K562 (cell line): ENCODE results near the gene SERPINE1. TPM values are rescaled to one million over a fixed set of nuclear protein-coding genes. Genes with fewer than 3 reads are reported as not detected.

Source experiments
- CBFA2T3 ChIP-seq: fragments of 450-650 bp; IDR thresholded peaks from 2 replicates; pipeline ENCODE4 v1.6.1; 2017
- DACH1 ChIP-seq: fragments of 450-650 bp; IDR thresholded peaks from 2 replicates; pipeline ENCODE4 v1.6.1; 2018; ENCODE audit not compliant: partially characterized antibody
- MCM5 ChIP-seq: fragments of 450-650 bp; IDR thresholded peaks from 2 replicates; pipeline ENCODE4 v1.6.1; 2016; ENCODE audit warnings: low read depth
- MYBL2 ChIP-seq, 2 experiments: fragments of 450-650 bp in 1 of 2; sonication (generic) in 1 of 2; formaldehyde crosslinking in 1 of 2; IDR thresholded peaks; 2 replicates each; pipeline versions ENCODE4 v1.6.1 to v1.8.1; 2017 to 2022; ENCODE audit warnings: borderline replicate concordance in 1 of 2, inconsistent platforms in 1 of 2, low read depth in 1 of 2, mild to moderate bottlenecking in 1 of 2, missing genetic modification reagents in 1 of 2, moderate library complexity in 1 of 2
- NR2C2 ChIP-seq, 2 experiments: fragments of 200-800 bp in 1 of 2; sonication (Bioruptor generic) in 1 of 2; sonication (generic) in 1 of 2; formaldehyde crosslinking in 1 of 2; IDR thresholded peaks; 2 replicates each; pipeline versions ENCODE4 v1.6.1 to v1.8.0; 2016 to 2022; ENCODE audit warnings: mild to moderate bottlenecking in 1 of 2, missing compliant biosample characterization in 1 of 2, missing genetic modification characterization in 1 of 2, missing genetic modification reagents in 1 of 2
- NR4A1 ChIP-seq, 2 experiments: fragments of 250-450 bp in 1 of 2; fragments of 450-650 bp in 1 of 2; sonication (Bioruptor Pico) in 1 of 2; IDR thresholded peaks; 2 replicates each; pipeline versions ENCODE4 v1.4.0 to v1.6.1; 2016 to 2020; ENCODE audit warnings: mild to moderate bottlenecking in 2 of 2, missing compliant biosample characterization in 1 of 2, missing genetic modification characterization in 1 of 2, moderate library complexity in 1 of 2
- SLC30A9 ChIP-seq: fragments of 250-450 bp; sonication (Bioruptor Pico); IDR thresholded peaks from 2 replicates; pipeline ENCODE4 v1.8.0; 2022; ENCODE audit warnings: mild to moderate bottlenecking, moderate library complexity
- SP1 ChIP-seq: sonication (generic); formaldehyde crosslinking; IDR thresholded peaks from 2 replicates; pipeline ENCODE4 v1.8.1; 2022; ENCODE audit warnings: mild to moderate bottlenecking, missing genetic modification reagents
- TCF3 ChIP-seq: sonication (generic); formaldehyde crosslinking; IDR thresholded peaks from 2 replicates; pipeline ENCODE4 v1.4.0; 2020; ENCODE audit warnings: mild to moderate bottlenecking, missing genetic modification reagents
- YY1 ChIP-seq, 3 experiments: IDR thresholded peaks; 2 replicates each; pipeline ENCODE4 v1.6.1; 2011; ENCODE audit warnings: low read length in 2 of 3, mild to moderate bottlenecking in 2 of 3, moderate library complexity in 2 of 3, borderline replicate concordance in 1 of 3, control low read depth in 1 of 3, low read depth in 1 of 3; ENCODE audit not compliant: insufficient read depth in 3 of 3, insufficient replicate concordance in 2 of 3, control insufficient read depth in 1 of 3, insufficient read length in 1 of 3; ENCODE audit errors: extremely low read depth in 1 of 3
- ZNF146 ChIP-seq: IDR thresholded peaks from one replicate; pipeline ENCODE4 v1.6.1; 2018; ENCODE audit warnings: missing compliant biosample characterization; ENCODE audit not compliant: unreplicated experiment
- ZNF316 ChIP-seq: fragments of 450-650 bp; IDR thresholded peaks from 2 replicates; pipeline ENCODE4 v1.6.1; 2016
- ZNF696 ChIP-seq: fragments of 250-450 bp; sonication (Bioruptor Pico); conservative IDR thresholded peaks from 2 replicates; pipeline ENCODE4 v1.4.0; 2020; ENCODE audit warnings: mild to moderate bottlenecking, moderate library complexity
- ZNF76 ChIP-seq: fragments of 250-450 bp; sonication (Bioruptor Pico); IDR thresholded peaks from 2 replicates; pipeline ENCODE4 v1.4.0; 2020; ENCODE audit warnings: mild to moderate bottlenecking, moderate library complexity, borderline replicate concordance
- polyA plus RNA-seq, 8 experiments: library from polyadenylated mRNA; depleted of rRNA in 4 of 8; stranded (reverse) in 5 of 8; unstranded in 3 of 8; fragments of >200 nt; fragmentation: Nextera tagmentation in 2 of 8; fragmentation: Illumina TruSeq in 1 of 8; extraction: Ambion mirVana in 2 of 8; extraction: Trizol in 1 of 8; gene quantifications; 2 replicates each; pipeline versions ENCODE4 v1.2.1 to v1.2.3, GENCODE V29; 2011 to 2014; ENCODE audit warnings: inconsistent platforms in 1 of 8, missing spikeins in 1 of 8
- total RNA-seq, 7 experiments: library from RNA; depleted of rRNA in 6 of 7; stranded (reverse); fragments of >200 nt in 6 of 7; fragmentation: Illumina TruSeq in 2 of 7; extraction: Trizol in 2 of 7; gene quantifications; 2 replicates each; pipeline versions ENCODE4 v1.2.1 to v1.2.3, GENCODE V29; 2011 to 2021; ENCODE audit warnings: low replicate concordance in 1 of 7
- TF ChIP-seq, protein P1 (sequence below): fragments of 450-650 bp; IDR thresholded peaks from 2 replicates; pipeline ENCODE4 v1.6.1; 2017; ENCODE audit warnings: antibody characterized with exemption, mild to moderate bottlenecking
- TF ChIP-seq, protein P2 (sequence below): sonication (generic); formaldehyde crosslinking; IDR thresholded peaks from 2 replicates; pipeline ENCODE4 v1.8.0; 2022; ENCODE audit warnings: missing genetic modification reagents, mild to moderate bottlenecking, moderate library complexity, borderline replicate concordance
- TF ChIP-seq, protein P3 (sequence below): sonication (generic); formaldehyde crosslinking; IDR thresholded peaks from 2 replicates; pipeline ENCODE4 v1.8.1; 2023; ENCODE audit warnings: mild to moderate bottlenecking, missing genetic modification reagents

Gene SERPINE1
- total and polyA plus RNA-seq, 9 of the 15 experiments (the other 6 are each of a cell fraction or from before 2014, with no cell fraction given) = 0.22 to 4.8 (median 0.91) TPM

DNA sequence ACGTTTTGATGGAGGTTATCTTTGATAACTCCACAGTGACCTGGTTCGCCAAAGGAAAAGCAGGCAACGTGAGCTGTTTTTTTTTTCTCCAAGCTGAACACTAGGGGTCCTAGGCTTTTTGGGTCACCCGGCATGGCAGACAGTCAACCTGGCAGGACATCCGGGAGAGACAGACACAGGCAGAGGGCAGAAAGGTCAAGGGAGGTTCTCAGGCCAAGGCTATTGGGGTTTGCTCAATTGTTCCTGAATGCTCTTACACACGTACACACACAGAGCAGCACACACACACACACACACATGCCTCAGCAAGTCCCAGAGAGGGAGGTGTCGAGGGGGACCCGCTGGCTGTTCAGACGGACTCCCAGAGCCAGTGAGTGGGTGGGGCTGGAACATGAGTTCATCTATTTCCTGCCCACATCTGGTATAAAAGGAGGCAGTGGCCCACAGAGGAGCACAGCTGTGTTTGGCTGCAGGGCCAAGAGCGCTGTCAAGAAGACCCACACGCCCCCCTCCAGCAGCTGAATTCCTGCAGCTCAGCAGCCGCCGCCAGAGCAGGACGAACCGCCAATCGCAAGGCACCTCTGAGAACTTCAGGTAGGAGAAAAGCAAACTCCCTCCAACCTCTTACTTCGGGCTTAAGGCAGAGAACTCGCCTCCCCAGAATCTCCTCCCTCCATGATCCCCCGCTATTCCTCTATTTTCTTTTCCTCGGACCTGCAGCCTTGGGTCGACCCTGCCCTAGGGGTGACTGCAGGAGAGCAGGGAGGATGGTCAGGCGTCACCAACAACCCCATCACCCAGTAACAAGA, at the start of gene SERPINE1 (continued):
- TF ChIP-seq NR2C2 (CRISPR knock-in tag; IDR thresholded peaks at IDR 0.05) = 0 out of 2 replicates have a peak, but pooled peaks have one; percentile 33
- TF ChIP-seq NR2C2 (tag; IDR thresholded peaks at IDR 0.05) = peak; percentile 72; the same call in 1 of the 2 replicates
- no peak for TF ChIP-seq SP1
- no peak for TF ChIP-seq ZNF316
- TF ChIP-seq, protein P1, sequence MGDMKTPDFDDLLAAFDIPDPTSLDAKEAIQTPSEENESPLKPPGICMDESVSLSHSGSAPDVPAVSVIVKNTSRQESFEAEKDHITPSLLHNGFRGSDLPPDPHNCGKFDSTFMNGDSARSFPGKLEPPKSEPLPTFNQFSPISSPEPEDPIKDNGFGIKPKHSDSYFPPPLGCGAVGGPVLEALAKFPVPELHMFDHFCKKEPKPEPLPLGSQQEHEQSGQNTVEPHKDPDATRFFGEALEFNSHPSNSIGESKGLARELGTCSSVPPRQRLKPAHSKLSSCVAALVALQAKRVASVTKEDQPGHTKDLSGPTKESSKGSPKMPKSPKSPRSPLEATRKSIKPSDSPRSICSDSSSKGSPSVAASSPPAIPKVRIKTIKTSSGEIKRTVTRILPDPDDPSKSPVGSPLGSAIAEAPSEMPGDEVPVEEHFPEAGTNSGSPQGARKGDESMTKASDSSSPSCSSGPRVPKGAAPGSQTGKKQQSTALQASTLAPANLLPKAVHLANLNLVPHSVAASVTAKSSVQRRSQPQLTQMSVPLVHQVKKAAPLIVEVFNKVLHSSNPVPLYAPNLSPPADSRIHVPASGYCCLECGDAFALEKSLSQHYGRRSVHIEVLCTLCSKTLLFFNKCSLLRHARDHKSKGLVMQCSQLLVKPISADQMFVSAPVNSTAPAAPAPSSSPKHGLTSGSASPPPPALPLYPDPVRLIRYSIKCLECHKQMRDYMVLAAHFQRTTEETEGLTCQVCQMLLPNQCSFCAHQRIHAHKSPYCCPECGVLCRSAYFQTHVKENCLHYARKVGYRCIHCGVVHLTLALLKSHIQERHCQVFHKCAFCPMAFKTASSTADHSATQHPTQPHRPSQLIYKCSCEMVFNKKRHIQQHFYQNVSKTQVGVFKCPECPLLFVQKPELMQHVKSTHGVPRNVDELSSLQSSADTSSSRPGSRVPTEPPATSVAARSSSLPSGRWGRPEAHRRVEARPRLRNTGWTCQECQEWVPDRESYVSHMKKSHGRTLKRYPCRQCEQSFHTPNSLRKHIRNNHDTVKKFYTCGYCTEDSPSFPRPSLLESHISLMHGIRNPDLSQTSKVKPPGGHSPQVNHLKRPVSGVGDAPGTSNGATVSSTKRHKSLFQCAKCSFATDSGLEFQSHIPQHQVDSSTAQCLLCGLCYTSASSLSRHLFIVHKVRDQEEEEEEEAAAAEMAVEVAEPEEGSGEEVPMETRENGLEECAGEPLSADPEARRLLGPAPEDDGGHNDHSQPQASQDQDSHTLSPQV = peak; percentile 54
- TF ChIP-seq, protein P2, sequence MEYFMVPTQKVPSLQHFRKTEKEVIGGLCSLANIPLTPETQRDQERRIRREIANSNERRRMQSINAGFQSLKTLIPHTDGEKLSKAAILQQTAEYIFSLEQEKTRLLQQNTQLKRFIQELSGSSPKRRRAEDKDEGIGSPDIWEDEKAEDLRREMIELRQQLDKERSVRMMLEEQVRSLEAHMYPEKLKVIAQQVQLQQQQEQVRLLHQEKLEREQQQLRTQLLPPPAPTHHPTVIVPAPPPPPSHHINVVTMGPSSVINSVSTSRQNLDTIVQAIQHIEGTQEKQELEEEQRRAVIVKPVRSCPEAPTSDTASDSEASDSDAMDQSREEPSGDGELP (CRISPR knock-in tag) = peak; percentile 48; the same call in 1 of the 2 replicates
- TF ChIP-seq ZNF146 (CRISPR knock-in tag) = no peak
- TF ChIP-seq, protein P3, sequence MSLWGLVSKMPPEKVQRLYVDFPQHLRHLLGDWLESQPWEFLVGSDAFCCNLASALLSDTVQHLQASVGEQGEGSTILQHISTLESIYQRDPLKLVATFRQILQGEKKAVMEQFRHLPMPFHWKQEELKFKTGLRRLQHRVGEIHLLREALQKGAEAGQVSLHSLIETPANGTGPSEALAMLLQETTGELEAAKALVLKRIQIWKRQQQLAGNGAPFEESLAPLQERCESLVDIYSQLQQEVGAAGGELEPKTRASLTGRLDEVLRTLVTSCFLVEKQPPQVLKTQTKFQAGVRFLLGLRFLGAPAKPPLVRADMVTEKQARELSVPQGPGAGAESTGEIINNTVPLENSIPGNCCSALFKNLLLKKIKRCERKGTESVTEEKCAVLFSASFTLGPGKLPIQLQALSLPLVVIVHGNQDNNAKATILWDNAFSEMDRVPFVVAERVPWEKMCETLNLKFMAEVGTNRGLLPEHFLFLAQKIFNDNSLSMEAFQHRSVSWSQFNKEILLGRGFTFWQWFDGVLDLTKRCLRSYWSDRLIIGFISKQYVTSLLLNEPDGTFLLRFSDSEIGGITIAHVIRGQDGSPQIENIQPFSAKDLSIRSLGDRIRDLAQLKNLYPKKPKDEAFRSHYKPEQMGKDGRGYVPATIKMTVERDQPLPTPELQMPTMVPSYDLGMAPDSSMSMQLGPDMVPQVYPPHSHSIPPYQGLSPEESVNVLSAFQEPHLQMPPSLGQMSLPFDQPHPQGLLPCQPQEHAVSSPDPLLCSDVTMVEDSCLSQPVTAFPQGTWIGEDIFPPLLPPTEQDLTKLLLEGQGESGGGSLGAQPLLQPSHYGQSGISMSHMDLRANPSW (CRISPR knock-in tag) = no peak
- TF ChIP-seq NR4A1 (CRISPR knock-in tag; IDR thresholded peaks at IDR 0.05) = no peak
- TF ChIP-seq NR4A1 (tag; IDR thresholded peaks at IDR 0.05) = no peak
- peak; percentile 21; the same call in 1 of the 2 replicates for TF ChIP-seq TCF3
- TF ChIP-seq DACH1 = no peak
- TF ChIP-seq ZNF696 (CRISPR knock-in tag) = no peak
- no peak for TF ChIP-seq SLC30A9 (CRISPR knock-in tag)
- TF ChIP-seq MYBL2 (IDR thresholded peaks at IDR 0.05; ENCODE audit: low read depth) = no peak
- no peak for TF ChIP-seq MYBL2 (CRISPR knock-in tag; IDR thresholded peaks at IDR 0.05; ENCODE audit: borderline replicate concordance)
- TF ChIP-seq CBFA2T3 = no peak; the same call in 1 of the 2 replicates
- no peak for TF ChIP-seq ZNF76 (CRISPR knock-in tag)
- no peak for TF ChIP-seq MCM5
- peak in 1 of 3 experiments; percentile 23 for TF ChIP-seq YY1 (IDR thresholded peaks at IDR 0.05; ENCODE audit: borderline replicate concordance in 1 of 3, control insufficient read depth in 1 of 3, extremely low read depth in 1 of 3, insufficient read depth in 3 of 3, insufficient read length in 1 of 3, insufficient replicate concordance in 2 of 3, low read depth in 1 of 3, low read length in 2 of 3)
